ENCODE measurements around the gene PGAP2. TPM values are rescaled to one million over a fixed set of nuclear protein-coding genes. Genes with fewer than 3 reads are reported as not detected.
A peak's percentile ranks its signal among the peaks of the same experiment; 100 is the strongest.
"Not testable (repeated sequence)": the region's sequence is repeated elsewhere in the genome, so short reads cannot be mapped to it uniquely, and the experiment has no call there.

Gene PGAP2
- total RNA-seq, 4 donors from 2014 or later = 9.1 to 67.2 (median 53.7) TPM

DNA sequence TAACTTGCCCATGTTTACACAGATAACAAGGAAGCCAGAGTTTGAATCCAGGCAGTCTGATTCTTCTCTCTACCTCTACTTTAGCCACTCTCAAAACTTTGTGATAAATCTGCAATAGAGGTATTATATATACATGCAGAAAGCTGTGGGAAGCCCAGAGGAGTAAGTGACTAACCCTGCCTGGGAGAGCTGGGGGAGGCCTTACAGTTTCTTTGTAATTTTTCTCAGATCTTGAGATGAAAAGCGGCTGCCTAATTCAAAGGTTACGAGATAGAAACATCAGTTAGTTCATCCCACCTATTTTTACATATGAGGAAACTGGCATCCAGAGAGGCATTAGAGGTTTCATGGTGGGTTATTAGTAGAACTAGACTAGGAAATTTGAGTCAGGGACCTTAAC, 52.0 kb downstream of the PGAP2 start:
- H3K36me3 ChIP-seq = no peaks in the 10 kb centered on the region
- no peak for DNase-seq
- no peaks in the 10 kb centered on the region for H3K27me3 ChIP-seq
- peaks cover 6 to 58% (median 44%) of the 10 kb centered on the region in 4 donors for H3K4me1 ChIP-seq
- H3K27ac ChIP-seq = no peak overlapping the region
- no peaks in the 10 kb centered on the region for H3K9me3 ChIP-seq
- TF ChIP-seq POLR2A (IDR thresholded peaks at IDR 0.05) (no peak), CTCF (IDR thresholded peaks at IDR 0.05) (no peak)
- H3K4me3 ChIP-seq = no peak overlapping the region

DNA sequence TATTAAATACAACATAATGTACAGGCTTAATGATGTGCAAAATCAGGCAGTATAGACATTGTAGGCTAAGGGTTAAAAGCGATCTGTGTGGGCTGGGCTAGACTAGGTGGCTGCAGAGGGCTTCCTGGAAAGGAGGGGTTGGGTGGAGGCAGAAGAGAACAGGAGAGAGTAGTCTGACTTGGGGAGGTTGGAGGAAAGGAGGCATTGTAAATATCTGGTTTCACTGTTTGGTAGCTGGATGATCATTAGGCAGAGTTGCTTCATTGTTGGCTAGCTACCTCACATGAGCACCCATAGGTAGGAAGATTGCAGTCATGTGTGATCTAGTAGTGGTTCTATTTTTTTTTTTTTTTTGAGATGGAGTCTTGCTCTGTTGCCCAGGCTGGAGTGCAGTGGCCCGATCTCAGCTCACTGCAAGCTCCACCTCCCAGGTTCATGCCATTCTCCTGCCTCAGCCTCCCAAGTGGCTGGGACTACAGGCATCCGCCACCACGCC, 52.6 kb downstream of the PGAP2 start:
- not testable (repeated sequence) for H3K36me3 ChIP-seq, H3K4me3 ChIP-seq, H3K27me3 ChIP-seq, H3K27ac ChIP-seq, DNase-seq, H3K9me3 ChIP-seq
- peaks cover 6 to 64% (median 46%) of the 10 kb centered on the region in 4 donors for H3K4me1 ChIP-seq

DNA sequence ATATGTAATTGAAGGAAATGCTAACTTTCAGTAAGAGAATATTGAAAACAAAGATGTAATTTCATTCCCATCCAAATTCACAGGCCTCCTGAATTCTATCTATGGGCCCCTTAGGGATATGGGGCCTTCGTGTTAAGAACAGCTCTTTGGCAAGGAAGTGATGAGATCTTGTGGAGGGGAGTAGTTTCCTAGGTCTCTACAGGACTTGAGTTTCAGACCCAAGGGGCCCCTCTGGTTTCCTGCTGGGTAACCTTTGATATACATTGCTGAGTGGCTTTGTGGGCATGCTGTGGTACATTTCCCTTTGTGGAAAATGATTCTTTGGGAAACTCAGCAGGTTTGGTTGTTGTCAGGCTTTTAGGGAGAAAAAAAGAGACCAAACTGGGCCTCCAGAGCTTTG, 53.3 kb downstream of the PGAP2 start:
- TF ChIP-seq CTCF (IDR thresholded peaks at IDR 0.05) (no peak), POLR2A (IDR thresholded peaks at IDR 0.05) (no peak)
- peaks cover 6 to 67% (median 49%) of the 10 kb centered on the region in 4 donors for H3K4me1 ChIP-seq
- H3K27ac ChIP-seq = no peak overlapping the region
- H3K36me3 ChIP-seq = no peaks in the 10 kb centered on the region
- DNase-seq = no peak
- no peaks in the 10 kb centered on the region for H3K9me3 ChIP-seq
- H3K27me3 ChIP-seq = no peaks in the 10 kb centered on the region
- no peak overlapping the region for H3K4me3 ChIP-seq

DNA sequence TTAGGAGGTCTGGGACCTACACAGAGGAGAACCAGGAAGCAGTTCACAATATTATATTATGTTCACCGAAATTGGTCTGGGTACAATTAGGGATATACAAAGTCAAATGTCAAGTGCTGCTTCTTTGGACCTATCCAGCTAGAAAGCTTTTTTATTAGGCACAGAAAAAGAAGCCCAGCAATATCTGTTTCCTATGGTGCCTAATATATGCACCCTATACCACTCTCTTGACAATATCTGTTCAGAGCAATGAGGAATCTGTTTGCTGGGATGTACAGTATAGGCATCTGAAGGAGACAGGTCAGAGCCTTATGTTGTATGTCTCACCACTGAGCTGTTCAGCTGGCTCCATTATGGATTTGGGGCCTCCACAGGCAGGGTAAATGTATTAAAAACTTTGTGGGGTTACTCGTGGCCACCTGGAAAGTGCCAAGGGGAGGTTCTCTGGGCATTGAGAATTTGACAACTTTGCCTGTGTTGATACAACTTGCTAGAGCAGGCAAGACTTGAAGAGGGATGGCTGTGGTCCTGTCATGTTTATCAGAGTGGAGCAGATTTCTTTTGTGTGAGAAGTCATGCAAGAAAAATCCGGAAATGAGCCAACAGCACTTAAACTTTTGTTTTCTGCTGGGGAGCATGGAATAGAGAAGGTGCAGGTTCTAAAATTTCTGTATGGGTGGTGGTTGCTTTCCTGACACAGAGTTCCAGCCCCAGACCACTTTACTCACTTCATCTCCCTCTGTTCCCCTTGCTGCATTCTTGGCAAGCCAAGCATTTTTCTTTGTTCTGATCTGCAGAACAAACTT, 57.2 kb downstream of the PGAP2 start:
- H3K4me1 ChIP-seq = peaks cover 0 to 49% (median 33%) of the 10 kb centered on the region in 4 donors
- no peak for DNase-seq
- no peak overlapping the region for H3K4me3 ChIP-seq
- TF ChIP-seq CTCF (IDR thresholded peaks at IDR 0.05) (no peak), POLR2A (IDR thresholded peaks at IDR 0.05) (no peak)
- H3K27me3 ChIP-seq = no peaks in the 10 kb centered on the region
- no peaks in the 10 kb centered on the region for H3K9me3 ChIP-seq
- peak overlapping the region; percentile 3 to 44 (median 18) for H3K27ac ChIP-seq
- no peaks in the 10 kb centered on the region for H3K36me3 ChIP-seq

DNA sequence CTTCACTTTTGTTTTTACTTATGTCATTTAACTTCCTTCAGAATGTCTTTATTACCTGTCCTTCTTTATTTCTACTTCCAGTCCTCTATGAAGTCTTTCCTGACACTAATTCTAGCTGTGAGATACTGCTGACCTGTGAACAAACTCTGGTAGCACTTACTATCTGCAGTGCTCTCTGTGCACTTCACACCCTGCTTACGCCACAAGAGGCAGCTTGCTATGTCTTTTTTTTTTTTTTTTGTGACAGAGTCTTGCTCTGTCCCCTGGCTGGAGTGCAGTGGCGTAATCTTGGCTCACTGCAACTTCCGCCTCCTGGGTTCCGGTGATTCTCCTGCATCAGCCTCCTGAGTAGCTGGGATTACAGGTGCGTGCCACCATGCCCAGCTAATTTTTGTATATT, 57.8 kb downstream of the PGAP2 start:
- Histone ChIP-seq H3K27me3 (no peaks in the 10 kb centered on the region), H3K9me3 (no peaks in the 10 kb centered on the region), H3K27ac (peak overlapping the region in 1 of 4 donors; percentile 44), H3K4me1 (peaks cover 0 to 42% (median 27%) of the 10 kb centered on the region in 4 donors), H3K4me3 (no peak overlapping the region), H3K36me3 (no peaks in the 10 kb centered on the region)
- no peak for DNase-seq
- TF ChIP-seq CTCF (IDR thresholded peaks at IDR 0.05) = no peak
- TF ChIP-seq POLR2A (IDR thresholded peaks at IDR 0.05) = no peak

DNA sequence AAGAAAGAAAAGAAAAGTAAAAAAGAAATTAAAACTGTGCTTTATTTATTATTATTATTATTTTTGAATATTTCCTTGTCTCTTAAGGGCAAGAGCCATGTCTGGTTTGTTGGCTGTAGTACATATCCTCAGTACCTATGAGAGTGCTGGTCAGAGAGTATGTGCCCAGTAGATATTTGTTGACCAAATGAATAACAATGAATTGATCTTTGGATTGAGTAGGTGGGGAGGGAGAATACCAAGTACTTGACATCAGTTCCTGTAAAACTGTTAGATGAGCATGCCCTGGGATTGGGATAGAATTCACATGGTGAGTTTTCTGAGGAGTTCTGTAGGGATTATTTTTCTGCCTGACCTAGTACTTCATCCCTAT, 58.5 kb downstream of the PGAP2 start:
- DNase-seq = no peak
- TF ChIP-seq POLR2A (IDR thresholded peaks at IDR 0.05) (no peak), CTCF (IDR thresholded peaks at IDR 0.05) (no peak)
- H3K27me3 ChIP-seq = no peaks in the 10 kb centered on the region
- H3K9me3 ChIP-seq = no peaks in the 10 kb centered on the region
- H3K27ac ChIP-seq = peak overlapping the region in 3 of 4 donors; percentile 57 to 63 (median 61)
- peaks cover 0 to 42% (median 26%) of the 10 kb centered on the region in 4 donors for H3K4me1 ChIP-seq
- H3K36me3 ChIP-seq = no peaks in the 10 kb centered on the region
- no peak overlapping the region for H3K4me3 ChIP-seq
